ENCODE measurements around the gene CEP131. TPM values are rescaled to one million over a fixed set of nuclear protein-coding genes. Genes with fewer than 3 reads are reported as not detected.

CEP131 gene
- total and polyA plus RNA-seq, 2 of the 8 experiments (the other 6 are each of a cell fraction or from before 2014, with no cell fraction given): 5.9 to 23.2 TPM

- ChIA-PET POLR2A (ENCODE audit: partially characterized antibody) (interaction anchor here (0.7 to 2.7 kb wide), 7 partner anchors 8 to 271 kb away, joined by 3 to 8 read pairs (median 4); partner anchors contain the start of genes NDUFAF8 and TEPSIN), CTCF (ENCODE audit: partially characterized antibody) (interaction anchor here (1.2 to 1.7 kb wide), 3 partner anchors 11 to 291 kb away, joined by 3 to 6 read pairs (median 4); no protein-coding TSS in a partner anchor)
- H3K27ac ChIP-seq (ENCODE audit: low read depth, low read length): no peak overlapping the region
- H3K18ac ChIP-seq (ENCODE audit: extremely low read depth, low read length): no peak overlapping the region
- peaks cover 0 to 5% (median under 1%) of the 10 kb centered on the region in 4 experiments; a peak in 1 of 7 replicates for H3K4me1 ChIP-seq (replicated peaks in 1 of 4; ENCODE audit: control insufficient read depth in 3 of 4, insufficient read depth in 4 of 4, low read length in 3 of 4)
- H4K5ac ChIP-seq (ENCODE audit: insufficient read length, low read depth, low read length): no peak overlapping the region
- no peak overlapping the region for H2AFZ ChIP-seq (ENCODE audit: low read length)
- no peak overlapping the region for H2BK120ac ChIP-seq (replicated peaks; ENCODE audit: low read depth, low read length)
- no peaks in the 10 kb centered on the region for H3K79me1 ChIP-seq (ENCODE audit: low read depth, low read length)
- no peak overlapping the region; a peak in 2 of 7 replicates for H3K9ac ChIP-seq (replicated peaks in 1 of 4; ENCODE audit: extremely low read depth in 1 of 4, low read depth in 3 of 4, low read length in 3 of 4)
- H3K36me3 ChIP-seq (ENCODE audit: control insufficient read depth in 2 of 4, insufficient read depth in 4 of 4, low read length in 3 of 4): no peaks in the 10 kb centered on the region; a peak in 1 of 8 replicates
- no peak overlapping the region for H2BK15ac ChIP-seq (ENCODE audit: low read length)
- no peak overlapping the region for H3K14ac ChIP-seq (ENCODE audit: insufficient read length)
- H2BK20ac ChIP-seq (ENCODE audit: low read length): no peak overlapping the region
- no peak overlapping the region for H3K4me3 ChIP-seq (ENCODE audit: extremely low read depth in 1 of 4, insufficient read depth in 2 of 4, low read depth in 3 of 4, low read length in 4 of 4)
- no peaks in the 10 kb centered on the region for H3K9me3 ChIP-seq (ENCODE audit: insufficient read depth in 2 of 2, low read depth in 1 of 2, low read length in 1 of 2)
- H3K56ac ChIP-seq (replicated peaks; ENCODE audit: insufficient read length, low read depth, low read length): no peak overlapping the region
- peaks cover 8 to 17% of the 10 kb centered on the region in 2 experiments for H4K20me1 ChIP-seq (replicated peaks in 1 of 2; ENCODE audit: control insufficient read depth in 1 of 2, insufficient read depth in 2 of 2, low read length in 2 of 2)
- H3K23me2 ChIP-seq (ENCODE audit: low read depth, low read length): no peaks in the 10 kb centered on the region; the same call in 1 of the 2 replicates
- H3K4ac ChIP-seq (replicated peaks; ENCODE audit: insufficient read length, low read depth, low read length): no peak overlapping the region
- H4K8ac ChIP-seq (ENCODE audit: extremely low read depth, insufficient read depth, low read length): peak overlapping the region; percentile 37; the same call in 1 of the 2 replicates
- H3K79me2 ChIP-seq (ENCODE audit: control insufficient read depth in 1 of 2, insufficient read depth in 2 of 2, low read length in 2 of 2): no peaks in the 10 kb centered on the region
- no peak for FAIRE-seq
- no peak overlapping the region for H3K23ac ChIP-seq (ENCODE audit: insufficient read length)
- H2BK5ac ChIP-seq (ENCODE audit: low read depth, low read length): no peak overlapping the region
- H3K4me2 ChIP-seq (ENCODE audit: insufficient read depth in 1 of 2, low read depth in 2 of 2, low read length in 2 of 2): no peak overlapping the region
- H4K91ac ChIP-seq (replicated peaks; ENCODE audit: insufficient read length, low read length): no peak overlapping the region
- WGBS, 2 experiments (ENCODE audit: extremely low coverage in 1 of 2, insufficient coverage in 1 of 2, insufficient read length in 1 of 2, insufficient replicate concordance in 2 of 2, low coverage in 1 of 2, low lambda C conversion rate in 2 of 2, missing lambda C conversion rate in 1 of 2): 90% methylated on average over 28 of the region's 28 CpGs; no CpG with 5 or more reads in 1 of the 2 experiments
- DNase-seq (ENCODE audit: low read depth in 1 of 2, low spot score in 2 of 2): no peak
- H2AK5ac ChIP-seq (ENCODE audit: low read depth, low read length): no peak overlapping the region
- no peaks in the 10 kb centered on the region for H3K27me3 ChIP-seq (replicated peaks in 1 of 4; ENCODE audit: control insufficient read depth in 3 of 4, extremely low read depth in 1 of 4, insufficient read depth in 3 of 4, low read length in 3 of 4)
- H2BK12ac ChIP-seq (ENCODE audit: low read depth, low read length): no peak overlapping the region
- no peak for TF ChIP-seq ZNF274 (IDR thresholded peaks at IDR 0.05; ENCODE audit: borderline replicate concordance, extremely low read depth, low read length)
- no peak; the same call in 1 of the 2 replicates for TF ChIP-seq POLR2AphosphoS5 (IDR thresholded peaks at IDR 0.05; ENCODE audit: low read depth, low read length)
- no peak for TF ChIP-seq CEBPB (IDR thresholded peaks at IDR 0.05; ENCODE audit: low read depth, low read length)
- no peak for TF ChIP-seq ATF3 (IDR thresholded peaks at IDR 0.05; ENCODE audit: insufficient read depth, low read depth, low read length)
- no peak for TF ChIP-seq CBX8 (IDR thresholded peaks at IDR 0.05; ENCODE audit: borderline replicate concordance, low read depth, low read length)
- no peak for TF ChIP-seq KDM1A (IDR thresholded peaks at IDR 0.05; ENCODE audit: borderline replicate concordance, low read length)
- TF ChIP-seq TAF7 (optimal IDR thresholded peaks at IDR 0.05; ENCODE audit: borderline replicate concordance, low read depth, low read length): no peak
- no peak for TF ChIP-seq KDM4A (IDR thresholded peaks at IDR 0.05; ENCODE audit: low read depth, low read length, severe bottlenecking)
- TF ChIP-seq, protein P1, sequence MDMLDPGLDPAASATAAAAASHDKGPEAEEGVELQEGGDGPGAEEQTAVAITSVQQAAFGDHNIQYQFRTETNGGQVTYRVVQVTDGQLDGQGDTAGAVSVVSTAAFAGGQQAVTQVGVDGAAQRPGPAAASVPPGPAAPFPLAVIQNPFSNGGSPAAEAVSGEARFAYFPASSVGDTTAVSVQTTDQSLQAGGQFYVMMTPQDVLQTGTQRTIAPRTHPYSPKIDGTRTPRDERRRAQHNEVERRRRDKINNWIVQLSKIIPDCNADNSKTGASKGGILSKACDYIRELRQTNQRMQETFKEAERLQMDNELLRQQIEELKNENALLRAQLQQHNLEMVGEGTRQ (IDR thresholded peaks at IDR 0.05; ENCODE audit: low read length): no peak
- TF ChIP-seq RAD21 (IDR thresholded peaks at IDR 0.05 in 1 of 2, conservative IDR thresholded peaks at IDR 0.05 in 1 of 2; ENCODE audit: low read depth in 2 of 2, low read length in 2 of 2): no peak
These were observed 24.0 kb upstream of the CEP131 start for GRCh38 chr17:81246679-81247338.

Measured in H1 (cell line).